Stimulated activated CD4-positive, alpha-beta T cell treated with anti-CD3 and anti-CD28 coated beads, TNF-alpha, amount 100 ng/mL, for 4 hours (primary cell): ENCODE data around the gene MYH15.
"Not testable (repeated sequence)": the region's sequence is repeated elsewhere in the genome, so short reads cannot be mapped to it uniquely, and the experiment has no call there.

Experiments used
- DNase-seq, 3 experiments: peaks; one replicate each; pipeline ENCODE4 v3.0.0-alpha.2; 2020; ENCODE audit warnings: low read depth in 3 of 3

The MYH15 gene

GRCh38 chr3:108388136-108389132, 122.0 kb downstream of the MYH15 start:
- no peak for DNase-seq

- DNase-seq, result no peak
Observed at GRCh38 chr3:108387063-108387462, 123.3 kb downstream of the MYH15 start.

- DNase-seq, result no peak
Observed at GRCh38 chr3:108383306-108383705, 127.1 kb downstream of the MYH15 start.

GRCh38 chr3:108381529-108382140, 128.8 kb downstream of the MYH15 start:
- no peak for DNase-seq

- DNase-seq, result no peak
Observed at GRCh38 chr3:108380128-108380795, 130.1 kb downstream of the MYH15 start.

GRCh38 chr3:108378952-108379342, 131.4 kb downstream of the MYH15 start:
- DNase-seq, result not testable (repeated sequence)

GRCh38 chr3:108378153-108378951, 132.0 kb downstream of the MYH15 start:
- DNase-seq, result no peak

- no peak for DNase-seq
Observed at GRCh38 chr3:108377384-108377783, 133.0 kb downstream of the MYH15 start.

- DNase-seq, result no peak
Observed at GRCh38 chr3:108376026-108376425, 134.4 kb downstream of the MYH15 start.

GRCh38 chr3:108359011-108359410, 151.4 kb downstream of the MYH15 start:
- no peak for DNase-seq

- DNase-seq, result no peak
Observed at GRCh38 chr3:108357042-108357441, 153.4 kb downstream of the MYH15 start.

- DNase-seq, result no peak
Observed at GRCh38 chr3:108354562-108354961, 155.8 kb downstream of the MYH15 start.

- no peak for DNase-seq
Observed at GRCh38 chr3:108352176-108352575, 158.2 kb downstream of the MYH15 start.

GRCh38 chr3:108346301-108347227, 163.8 kb downstream of the MYH15 start:
- DNase-seq, result no peak

- no peak for DNase-seq
Observed at GRCh38 chr3:108345492-108346205, 164.7 kb downstream of the MYH15 start.

GRCh38 chr3:108343491-108343890, 166.9 kb downstream of the MYH15 start:
- no peak for DNase-seq

- no peak for DNase-seq
Observed at GRCh38 chr3:108342837-108343486, 167.4 kb downstream of the MYH15 start.

GRCh38 chr3:108341911-108342310, 168.5 kb downstream of the MYH15 start:
- no peak for DNase-seq

- no peak for DNase-seq
Observed at GRCh38 chr3:108338901-108339545, 171.4 kb downstream of the MYH15 start.
